H1 (cell line): ENCODE results near the gene DTX3. TPM values are rescaled to one million over a fixed set of nuclear protein-coding genes. Genes with fewer than 3 reads are reported as not detected.

Experiments used
- CTCF ChIA-PET: fragments of 300-600 bp; sonication (Branson Sonifier 250); formaldehyde crosslinking; loops from one replicate; lab custom pipeline; 2021; ENCODE audit not compliant: partially characterized antibody; lab: Charles Lee
- POLR2A ChIA-PET: fragments of 300-600 bp; sonication (Branson Sonifier 250); formaldehyde crosslinking; loops from one replicate; lab custom pipeline; 2021; ENCODE audit warnings: inconsistent platforms; ENCODE audit not compliant: partially characterized antibody; lab: Charles Lee
- DNase-seq, 2 experiments: peaks; one replicate each; pipeline versions ENCODE4 v3.0.0 to v3.0.0-alpha.2; 2010 to 2022; ENCODE audit warnings: low spot score in 2 of 2, low read depth in 1 of 2, mixed read lengths in 1 of 2
- FAIRE-seq: peaks from 2 replicates; lab custom pipeline; 2011; peaks lifted over from hg19 to GRCh38; lab: Jason Lieb, UNC
- H2AFZ ChIP-seq: 2 replicates; pipeline ENCODE4 v1.8.1; 2012; ENCODE audit warnings: low read length, inconsistent platforms
- H2AK5ac ChIP-seq: 2 replicates; pipeline ENCODE4 v1.6.1; 2013; ENCODE audit warnings: low read depth, low read length
- H2BK120ac ChIP-seq: replicated peaks from 2 replicates; pipeline ENCODE3; 2013; ENCODE audit warnings: low read depth, low read length, inconsistent platforms
- H2BK12ac ChIP-seq: 2 replicates; pipeline ENCODE4 v1.6.1; 2013; ENCODE audit warnings: low read depth, low read length
- H2BK15ac ChIP-seq: 2 replicates; pipeline ENCODE4 v1.6.1; 2013; ENCODE audit warnings: low read length
- H2BK20ac ChIP-seq: 2 replicates; pipeline ENCODE4 v1.6.1; 2013; ENCODE audit warnings: low read length
- H2BK5ac ChIP-seq: 2 replicates; pipeline ENCODE4 v1.6.1; 2013; ENCODE audit warnings: low read depth, low read length
- H3K14ac ChIP-seq: 2 replicates; pipeline ENCODE4 v1.6.1; 2013; ENCODE audit warnings: inconsistent platforms; ENCODE audit not compliant: insufficient read length
- H3K18ac ChIP-seq: 2 replicates; pipeline ENCODE4 v1.6.1; 2013; ENCODE audit warnings: low read length; ENCODE audit errors: extremely low read depth
- H3K23ac ChIP-seq: 2 replicates; pipeline ENCODE4 v1.6.1; 2013; ENCODE audit warnings: inconsistent platforms; ENCODE audit not compliant: insufficient read length
- H3K23me2 ChIP-seq: 2 replicates; pipeline ENCODE4 v1.6.1; 2013; ENCODE audit warnings: low read depth, low read length
- H3K27ac ChIP-seq: 2 replicates; pipeline ENCODE4 v1.6.1; 2011; ENCODE audit warnings: low read depth, low read length, inconsistent platforms
- H3K27me3 ChIP-seq, 4 experiments: replicated peaks in 1 of 4; 1 replicate in 1 of 4; 2 replicates in 3 of 4; pipeline versions ENCODE4 v1.6.1 to v1.8.1; 2011 to 2013; ENCODE audit warnings: low read length in 3 of 4, mild to moderate bottlenecking in 3 of 4, inconsistent platforms in 2 of 4, mixed read lengths in 2 of 4, moderate library complexity in 1 of 4; ENCODE audit not compliant: control insufficient read depth in 3 of 4, insufficient read depth in 3 of 4; ENCODE audit errors: extremely low read depth in 1 of 4
- H3K36me3 ChIP-seq, 4 experiments: 2 replicates each; pipeline versions ENCODE4 v1.6.1 to v1.8.1; 2011 to 2013; ENCODE audit warnings: mild to moderate bottlenecking in 4 of 4, low read length in 3 of 4, moderate library complexity in 2 of 4, control low read depth in 1 of 4, inconsistent platforms in 1 of 4; ENCODE audit not compliant: insufficient read depth in 4 of 4, control insufficient read depth in 2 of 4
- H3K4ac ChIP-seq: replicated peaks from 2 replicates; pipeline ENCODE3; 2013; ENCODE audit warnings: low read length, low read depth, mixed read lengths, inconsistent platforms; ENCODE audit not compliant: insufficient read length
- H3K4me1 ChIP-seq, 4 experiments: replicated peaks in 1 of 4; 1 replicate in 1 of 4; 2 replicates in 3 of 4; pipeline versions ENCODE4 v1.6.1 to v1.8.1; 2011 to 2013; ENCODE audit warnings: low read length in 3 of 4, inconsistent platforms in 2 of 4, mixed read lengths in 1 of 4; ENCODE audit not compliant: insufficient read depth in 4 of 4, control insufficient read depth in 3 of 4
- H3K4me2 ChIP-seq, 2 experiments: 2 replicates each; pipeline versions ENCODE4 v1.6.1 to v1.8.1; 2011 to 2013; ENCODE audit warnings: low read depth in 2 of 2, low read length in 2 of 2, control low read depth in 1 of 2, inconsistent platforms in 1 of 2, mild to moderate bottlenecking in 1 of 2; ENCODE audit not compliant: insufficient read depth in 1 of 2
- H3K4me3 ChIP-seq, 4 experiments: fragments of 200-600, 300-600 bp in 1 of 4; sonication (generic), shearing (Covaris generic), sonication (Bioruptor Twin) in 1 of 4; 2 replicates each; pipeline versions ENCODE4 v1.5.1 to v1.8.1; 2011 to 2016; ENCODE audit warnings: low read length in 4 of 4, low read depth in 3 of 4, control low read depth in 2 of 4, inconsistent platforms in 2 of 4, mild to moderate bottlenecking in 2 of 4, mixed read lengths in 1 of 4, moderate library complexity in 1 of 4; ENCODE audit not compliant: insufficient read depth in 2 of 4; ENCODE audit errors: extremely low read depth in 1 of 4
- H3K56ac ChIP-seq: replicated peaks from 2 replicates; pipeline ENCODE3; 2013; ENCODE audit warnings: low read depth, mild to moderate bottlenecking, mixed read lengths, low read length, inconsistent platforms; ENCODE audit not compliant: insufficient read length
- H3K79me1 ChIP-seq: 2 replicates; pipeline ENCODE4 v1.6.1; 2013; ENCODE audit warnings: low read depth, low read length, control low read depth
- H3K79me2 ChIP-seq, 2 experiments: 2 replicates each; pipeline versions ENCODE4 v1.6.1 to v1.8.1; 2012 to 2013; ENCODE audit warnings: low read length in 2 of 2, mild to moderate bottlenecking in 2 of 2, inconsistent platforms in 1 of 2; ENCODE audit not compliant: insufficient read depth in 2 of 2, control insufficient read depth in 1 of 2
- H3K9ac ChIP-seq, 4 experiments: replicated peaks in 1 of 4; 1 replicate in 1 of 4; 2 replicates in 3 of 4; pipeline versions ENCODE4 v1.6.1 to v1.8.1; 2011 to 2013; ENCODE audit warnings: low read depth in 3 of 4, low read length in 3 of 4, control low read depth in 2 of 4, mild to moderate bottlenecking in 2 of 4, moderate library complexity in 2 of 4, inconsistent platforms in 1 of 4; ENCODE audit errors: extremely low read depth in 1 of 4
- H3K9me3 ChIP-seq, 2 experiments: 2 replicates each; pipeline versions ENCODE4 v1.6.1 to v1.8.1; 2012 to 2013; ENCODE audit warnings: mild to moderate bottlenecking in 2 of 2, moderate library complexity in 2 of 2, control low read depth in 1 of 2, inconsistent platforms in 1 of 2, low read depth in 1 of 2, low read length in 1 of 2, mixed read lengths in 1 of 2; ENCODE audit not compliant: insufficient read depth in 2 of 2
- H4K20me1 ChIP-seq, 2 experiments: replicated peaks in 1 of 2; 2 replicates each; pipeline versions ENCODE3 to v1.8.1; 2011 to 2013; ENCODE audit warnings: inconsistent platforms in 2 of 2, low read length in 2 of 2, mild to moderate bottlenecking in 1 of 2; ENCODE audit not compliant: insufficient read depth in 2 of 2, control insufficient read depth in 1 of 2
- H4K5ac ChIP-seq: 2 replicates; pipeline ENCODE4 v1.6.1; 2013; ENCODE audit warnings: low read length, low read depth, mixed read lengths, inconsistent platforms; ENCODE audit not compliant: insufficient read length
- H4K8ac ChIP-seq: 2 replicates; pipeline ENCODE4 v1.8.0; 2013; ENCODE audit warnings: mild to moderate bottlenecking, moderate library complexity, low read length, inconsistent platforms; ENCODE audit not compliant: insufficient read depth; ENCODE audit errors: extremely low read depth
- H4K91ac ChIP-seq: replicated peaks from 2 replicates; pipeline ENCODE3; 2013; ENCODE audit warnings: low read length, mixed read lengths, inconsistent platforms; ENCODE audit not compliant: insufficient read length
- NRF1 ChIP-seq: IDR thresholded peaks from 2 replicates; pipeline ENCODE4 v1.6.1; 2011; ENCODE audit warnings: mild to moderate bottlenecking, low read depth, low read length, improper control_type of control experiment
- PHF8 ChIP-seq: fragments of 200-600 bp; sonication (generic); conservative IDR thresholded peaks from 2 replicates; pipeline ENCODE4 v1.7.1; 2012; ENCODE audit warnings: low read depth, mild to moderate bottlenecking, inconsistent platforms, low read length, moderate library complexity
- WGBS, 2 experiments: shearing (Covaris generic) in 1 of 2; methylation state at CpG; one replicate each; pipeline versions ENCODE4 v1.1.6 to v1.1.7; 2013 to 2015; ENCODE audit warnings: low lambda C conversion rate in 2 of 2, mixed read lengths in 2 of 2, inconsistent platforms in 1 of 2, low coverage in 1 of 2, missing lambda C conversion rate in 1 of 2; ENCODE audit not compliant: insufficient replicate concordance in 2 of 2, insufficient coverage in 1 of 2, insufficient read length in 1 of 2; ENCODE audit errors: extremely low coverage in 1 of 2, missing lambda C conversion rate in 1 of 2; 5-methylcytosine and 5-hydroxymethylcytosine counted together
- polyA plus RNA-seq, 7 experiments: library from polyadenylated mRNA; depleted of rRNA in 3 of 7; stranded (reverse) in 5 of 7; unstranded in 2 of 7; fragments of >200 nt in 5 of 7; fragments of 200-250 nt in 2 of 7; gene quantifications; 1 replicate in 5 of 7; 2 replicates in 1 of 7; 4 replicates in 1 of 7; pipeline versions ENCODE4 v1.2.1 to v1.2.3, GENCODE V29; 2011 to 2013; ENCODE audit warnings: missing spikeins in 2 of 7, mixed read lengths in 2 of 7
- total RNA-seq: library from RNA; stranded (reverse); fragmentation: NEBNext Ultra II Directional; extraction: Animal tissue kit (Norgen Biotek cat#: 25700); gene quantifications from 2 replicates; pipeline ENCODE4 v1.2.1, GENCODE V29; 2021

Gene DTX3
- total and polyA plus RNA-seq, 2 of the 8 experiments (the other 6 are each of a cell fraction or from before 2014, with no cell fraction given) = 41.8 to 92.5 TPM

GRCh38 chr12:57629897-57630471, 25.4 kb downstream of the DTX3 start:
- no peak overlapping the region for H3K9ac ChIP-seq
- no peak overlapping the region for H2BK120ac ChIP-seq
- H2BK12ac ChIP-seq = no peak overlapping the region
- H2AK5ac ChIP-seq = no peak overlapping the region
- WGBS, 2 experiments = 59% methylated on average over 5 of the region's 5 CpGs; no CpG with 5 or more reads in 1 of the 2 experiments
- ChIA-PET CTCF (interaction anchor here (1.0 to 9.9 kb wide), 11 partner anchors 9 to 106 kb away, joined by 3 to 88 read pairs (median 6); partner anchors contain the start of genes ARHGEF25 and OS9), POLR2A (interaction anchor here (0.7 to 2.1 kb wide), 6 partner anchors 10 to 133 kb away, joined by 3 to 11 read pairs (median 4); partner anchors contain the start of gene ARHGEF25)
- no peak overlapping the region for H4K8ac ChIP-seq
- no peak overlapping the region for H2BK15ac ChIP-seq
- H3K36me3 ChIP-seq = no peaks in the 10 kb centered on the region; a peak in 1 of 8 replicates
- H3K23ac ChIP-seq = no peak overlapping the region
- no peak overlapping the region for H3K56ac ChIP-seq
- H3K27me3 ChIP-seq = peaks cover 78 to 97% (median 91%) of the 10 kb centered on the region in 4 experiments
- no peak overlapping the region for H3K4ac ChIP-seq
- H2AFZ ChIP-seq = no peak overlapping the region
- H3K4me2 ChIP-seq = no peak overlapping the region
- no peak overlapping the region for H3K14ac ChIP-seq
- H3K9me3 ChIP-seq = no peaks in the 10 kb centered on the region
- H4K5ac ChIP-seq = no peak overlapping the region
- H4K20me1 ChIP-seq = peaks cover 2 to 14% of the 10 kb centered on the region in 2 experiments
- DNase-seq = no peak
- no peak overlapping the region for H4K91ac ChIP-seq
- H2BK5ac ChIP-seq = no peak overlapping the region
- no peak overlapping the region for H3K4me3 ChIP-seq
- H3K23me2 ChIP-seq = peaks cover 7% of the 10 kb centered on the region; the same call in 1 of the 2 replicates
- no peaks in the 10 kb centered on the region for H3K79me2 ChIP-seq
- FAIRE-seq = no peak
- H3K4me1 ChIP-seq = peaks cover 0 to 20% (median 16%) of the 10 kb centered on the region in 4 experiments; a peak in 6 of 7 replicates
- no peak overlapping the region for H2BK20ac ChIP-seq
- H3K18ac ChIP-seq = no peak overlapping the region
- no peak overlapping the region for H3K27ac ChIP-seq
- no peaks in the 10 kb centered on the region for H3K79me1 ChIP-seq
- TF ChIP-seq PHF8 (no peak), NRF1 (no peak)
